C4-2B (cell line): ENCODE measurements around the gene SIRT2.

Source experiments
- H3K27ac ChIP-seq: fragments of 450-650 bp; 2 replicates; pipeline ENCODE4 v1.5.1; 2017
- CTCF ChIP-seq: fragments of 450-650 bp; conservative IDR thresholded peaks from 2 replicates; pipeline ENCODE4 v1.5.1; 2017; ENCODE audit warnings: mild to moderate bottlenecking
- ZFX ChIP-seq: fragments of 450-650 bp; IDR thresholded peaks from 2 replicates; pipeline ENCODE4 v1.6.1; 2017

The SIRT2 gene

DNA sequence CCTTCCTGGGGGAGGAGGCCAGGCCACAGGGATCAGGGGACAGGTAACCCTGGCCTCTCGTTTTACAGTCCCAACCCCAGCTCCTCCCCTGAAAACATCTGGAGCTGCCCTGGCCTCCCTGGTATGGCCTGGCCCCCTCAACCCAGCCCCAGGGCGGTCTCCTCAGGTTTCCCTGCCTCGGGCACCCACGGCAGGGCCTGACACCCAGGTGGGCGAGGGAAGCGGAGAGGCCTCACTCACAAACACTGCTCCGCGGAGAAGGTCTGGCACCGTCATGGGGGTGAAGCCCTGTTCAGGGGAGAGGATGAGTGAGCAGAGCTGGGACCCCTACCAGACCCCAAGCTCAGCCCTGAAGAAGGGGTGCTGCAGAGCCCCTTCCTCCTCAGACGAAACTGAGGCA lies 19.1 kb upstream of the SIRT2 start:
- TF ChIP-seq CTCF, result no peak
- TF ChIP-seq ZFX, result no peak
- H3K27ac ChIP-seq, result no peak overlapping the region

- no peak overlapping the region for H3K27ac ChIP-seq
- no peak for TF ChIP-seq ZFX
These were observed 18.6 kb upstream of the SIRT2 start for GRCh38 chr19:38917921-38918491.

GRCh38 chr19:38917516-38917915 lies 18.1 kb upstream of the SIRT2 start:
- H3K27ac ChIP-seq, result no peak overlapping the region
- TF ChIP-seq ZFX, result no peak
- no peak for TF ChIP-seq CTCF

DNA sequence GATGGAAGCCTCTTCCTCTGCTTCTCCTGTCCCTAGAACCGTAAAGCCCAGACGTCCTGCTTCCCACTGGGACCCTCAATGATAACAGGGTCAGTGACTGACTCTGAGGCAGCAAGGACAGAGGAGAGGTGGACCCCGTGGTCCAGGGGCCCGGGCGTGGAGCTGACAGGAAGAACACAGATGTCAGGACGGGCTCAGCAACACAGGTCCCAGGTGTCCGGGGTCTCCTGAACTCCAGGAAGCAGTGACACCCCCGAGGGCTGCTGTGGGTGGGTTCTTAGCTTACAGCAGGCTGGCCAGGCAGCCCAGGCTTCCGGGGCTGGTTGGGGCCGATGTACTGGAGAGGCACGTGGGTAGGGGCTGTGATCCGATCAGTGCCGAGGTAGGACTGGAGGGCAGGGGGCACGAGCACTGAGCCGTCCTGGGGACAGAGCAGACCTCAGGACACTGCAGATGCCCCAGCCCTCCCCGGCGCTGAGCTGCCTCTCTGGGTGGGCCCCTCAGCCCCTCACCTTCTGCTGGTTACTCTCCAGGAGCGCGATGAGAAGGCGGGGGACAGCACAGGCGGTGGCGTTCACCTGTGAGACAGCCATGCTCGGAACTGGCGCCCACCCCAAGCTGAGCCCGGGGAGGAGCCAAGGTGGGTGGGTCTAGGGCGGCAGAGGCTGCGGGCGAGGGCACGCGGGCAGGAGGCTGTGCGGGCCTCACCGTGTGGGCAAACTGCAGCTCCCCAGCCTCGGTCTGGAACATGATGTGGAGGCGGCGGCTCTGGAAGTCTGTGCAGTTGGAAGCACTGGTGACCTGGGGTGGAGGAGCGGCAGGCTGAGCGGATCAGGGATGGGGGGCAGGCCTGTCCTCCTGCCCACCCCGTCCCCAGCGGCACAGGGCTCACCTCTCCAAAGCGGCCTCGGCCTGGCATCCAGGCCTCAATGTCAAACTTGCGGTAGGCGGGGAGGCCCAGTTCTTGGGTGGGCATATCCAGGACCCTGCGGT lies 16.2 kb upstream of the SIRT2 start:
- H3K27ac ChIP-seq, result no peak overlapping the region
- TF ChIP-seq ZFX, result no peak
- no peak for TF ChIP-seq CTCF

DNA sequence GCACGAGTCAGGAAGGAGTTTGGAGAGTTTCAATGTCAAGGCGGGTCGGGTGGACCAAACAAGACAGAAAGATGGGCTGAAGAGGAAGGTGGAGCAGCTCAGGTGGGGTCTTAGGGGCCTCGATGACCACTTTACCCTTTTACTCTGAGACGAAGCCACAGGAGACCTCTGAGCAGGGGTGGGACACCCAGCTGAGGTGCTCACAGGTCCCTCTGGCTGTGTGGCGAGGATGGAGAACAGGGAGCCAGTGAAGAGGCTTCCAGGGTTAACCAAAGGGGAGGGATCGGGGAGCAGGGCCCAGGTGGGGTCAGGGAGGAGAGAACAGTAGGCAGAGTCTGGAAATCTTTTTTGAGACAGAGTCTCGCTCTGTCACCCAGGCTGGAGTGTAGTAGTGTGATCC lies 14.5 kb upstream of the SIRT2 start:
- TF ChIP-seq CTCF (no peak), ZFX (no peak)
- no peak overlapping the region for H3K27ac ChIP-seq

DNA sequence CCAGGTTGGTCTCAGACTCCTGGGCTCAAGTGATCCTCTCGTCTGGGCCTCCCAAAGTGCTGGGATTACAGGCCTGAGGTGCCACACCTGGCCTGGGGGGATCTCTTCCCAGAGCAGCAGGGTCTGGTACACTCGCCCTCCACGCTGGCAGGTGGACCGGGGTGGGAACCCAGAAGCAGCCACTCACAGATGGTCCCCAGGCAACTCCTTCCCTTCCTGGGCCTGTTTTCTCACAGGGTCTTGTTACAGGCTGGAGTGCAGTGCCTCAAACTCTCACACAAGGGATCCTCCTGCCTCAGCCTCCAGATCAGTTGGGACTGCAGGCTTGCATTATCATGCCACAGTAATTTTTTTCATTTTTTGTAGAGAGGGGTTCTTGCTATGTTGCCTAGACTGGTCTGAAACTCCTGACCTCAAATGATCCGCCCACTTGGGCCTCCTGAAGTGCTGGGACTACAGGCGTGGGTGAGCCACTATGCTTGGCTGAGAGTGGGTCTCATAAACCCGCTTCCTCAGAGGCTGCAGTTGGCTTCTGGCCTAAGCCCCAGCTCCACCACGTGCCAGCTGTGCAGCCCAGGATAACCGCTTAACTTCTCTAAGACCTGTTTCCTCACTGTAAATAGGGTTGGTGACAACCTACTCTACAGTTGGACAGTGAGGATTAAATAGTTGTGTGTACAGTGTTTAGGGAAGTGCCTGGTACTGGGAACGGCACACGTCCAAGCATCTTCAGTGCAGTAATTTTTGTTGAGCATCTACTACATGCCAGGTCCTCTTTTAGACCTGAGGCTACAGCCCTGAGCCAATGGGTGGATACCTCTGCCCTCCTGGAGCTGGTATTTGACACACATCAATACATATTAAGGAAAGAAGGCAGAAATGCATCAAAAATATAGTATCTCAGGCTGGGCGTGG lies 13.4 kb upstream of the SIRT2 start:
- H3K27ac ChIP-seq, result no peak overlapping the region

More for the DNA sequence above, 13.4 kb upstream of the SIRT2 start:
- no peak for TF ChIP-seq CTCF
- no peak for TF ChIP-seq ZFX
